Retinal pigment epithelial cell (primary cell): ENCODE measurements around the gene BTG4.

ENCODE experiments used
- DNase-seq: peaks from one replicate; pipeline ENCODE4 v3.0.0-alpha.2; 2010; ENCODE audit warnings: low read depth
- H3K4me3 ChIP-seq: 2 replicates; pipeline ENCODE4 v1.5.1; 2011; ENCODE audit warnings: mild to moderate bottlenecking, low read length, control low read depth, moderate library complexity
- TF ChIP-seq, protein P1 (sequence below): conservative IDR thresholded peaks from 2 replicates; pipeline ENCODE4 v1.5.1; 2011; ENCODE audit warnings: low read depth, low read length, control low read depth, inconsistent platforms

The BTG4 gene

DNA sequence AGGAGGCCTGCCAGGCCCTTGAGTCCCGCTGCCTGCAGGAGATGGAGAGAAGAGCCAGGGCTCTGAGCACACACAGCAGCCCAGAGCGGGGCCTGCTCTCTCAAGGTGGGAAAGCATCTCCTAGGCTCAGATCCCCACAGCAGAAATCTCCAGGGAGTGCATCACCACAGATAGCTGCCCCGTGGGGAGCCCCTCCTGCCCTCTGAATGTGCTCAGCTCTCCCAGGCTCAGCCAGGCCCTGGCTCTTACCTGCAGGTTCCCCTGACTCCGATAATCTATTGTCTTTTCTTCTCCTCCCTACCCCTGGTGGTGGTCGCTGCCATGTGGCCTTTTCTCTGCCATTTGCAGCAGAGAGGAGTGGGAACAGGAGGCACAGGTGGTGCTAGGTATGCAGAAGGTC, 49.9 kb downstream of the BTG4 start:
- no peak overlapping the region for H3K4me3 ChIP-seq
- DNase-seq = no peak
- TF ChIP-seq, protein P1, sequence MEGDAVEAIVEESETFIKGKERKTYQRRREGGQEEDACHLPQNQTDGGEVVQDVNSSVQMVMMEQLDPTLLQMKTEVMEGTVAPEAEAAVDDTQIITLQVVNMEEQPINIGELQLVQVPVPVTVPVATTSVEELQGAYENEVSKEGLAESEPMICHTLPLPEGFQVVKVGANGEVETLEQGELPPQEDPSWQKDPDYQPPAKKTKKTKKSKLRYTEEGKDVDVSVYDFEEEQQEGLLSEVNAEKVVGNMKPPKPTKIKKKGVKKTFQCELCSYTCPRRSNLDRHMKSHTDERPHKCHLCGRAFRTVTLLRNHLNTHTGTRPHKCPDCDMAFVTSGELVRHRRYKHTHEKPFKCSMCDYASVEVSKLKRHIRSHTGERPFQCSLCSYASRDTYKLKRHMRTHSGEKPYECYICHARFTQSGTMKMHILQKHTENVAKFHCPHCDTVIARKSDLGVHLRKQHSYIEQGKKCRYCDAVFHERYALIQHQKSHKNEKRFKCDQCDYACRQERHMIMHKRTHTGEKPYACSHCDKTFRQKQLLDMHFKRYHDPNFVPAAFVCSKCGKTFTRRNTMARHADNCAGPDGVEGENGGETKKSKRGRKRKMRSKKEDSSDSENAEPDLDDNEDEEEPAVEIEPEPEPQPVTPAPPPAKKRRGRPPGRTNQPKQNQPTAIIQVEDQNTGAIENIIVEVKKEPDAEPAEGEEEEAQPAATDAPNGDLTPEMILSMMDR = no peak

DNA sequence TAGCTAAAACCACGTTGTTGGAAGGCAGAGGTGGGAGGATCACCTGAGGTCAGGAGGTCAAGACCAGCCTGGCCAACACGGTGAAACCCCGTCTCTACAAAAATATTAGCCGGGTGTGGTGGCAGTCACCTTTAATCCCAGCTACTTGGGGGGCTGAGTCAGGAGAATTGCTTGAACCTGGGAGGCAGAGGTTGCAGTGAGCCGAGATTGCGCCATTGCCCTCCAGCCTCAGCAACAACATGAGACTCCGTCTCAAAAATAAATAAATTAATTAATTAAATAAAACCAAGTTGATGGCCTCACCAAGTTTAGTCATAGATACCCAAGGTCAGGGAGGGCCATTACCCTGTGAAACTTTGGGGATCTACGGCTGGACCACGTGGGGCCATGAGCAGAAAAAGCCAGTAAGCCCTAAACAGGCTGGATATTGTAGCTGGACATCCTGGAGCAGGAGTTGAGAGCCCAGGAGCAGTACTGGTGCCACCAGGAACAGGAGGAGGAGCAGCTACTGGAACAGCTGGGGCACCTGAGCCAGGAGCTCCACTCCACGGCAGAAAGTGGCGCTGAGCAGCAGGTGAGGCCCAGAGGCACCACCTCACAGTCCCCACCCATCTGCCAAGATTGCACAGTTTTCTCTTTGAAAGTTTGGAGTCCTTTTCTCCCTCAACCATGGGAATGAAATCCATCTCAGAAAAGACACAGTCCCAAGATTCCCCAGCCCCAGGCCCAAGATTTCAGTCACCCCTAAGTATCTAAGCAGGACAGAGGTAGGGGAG, 50.5 kb downstream of the BTG4 start:
- no peak overlapping the region for H3K4me3 ChIP-seq
- no peak for DNase-seq
- TF ChIP-seq, protein P1 = no peak

DNA sequence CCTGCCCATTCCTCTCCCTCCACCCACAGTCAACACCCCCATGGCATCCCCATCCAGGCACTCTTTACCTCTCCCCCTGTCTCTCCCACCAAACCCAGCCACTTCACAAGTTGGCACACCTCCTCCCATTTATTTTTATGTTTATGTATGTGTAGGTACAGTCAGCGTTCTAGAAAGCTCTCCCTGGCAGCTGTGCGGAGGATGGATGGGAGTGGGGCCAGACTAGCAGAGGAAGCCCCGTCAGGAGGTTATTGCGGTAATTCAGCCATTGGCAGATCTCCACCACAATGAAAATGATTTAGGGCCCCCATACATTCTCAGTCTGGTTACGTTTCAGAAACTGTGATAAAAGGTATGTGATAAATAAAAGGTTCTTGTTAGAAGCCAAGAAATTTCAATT, 51.3 kb downstream of the BTG4 start:
- TF ChIP-seq, protein P1 = no peak
- H3K4me3 ChIP-seq = no peak overlapping the region
- DNase-seq = no peak

DNA sequence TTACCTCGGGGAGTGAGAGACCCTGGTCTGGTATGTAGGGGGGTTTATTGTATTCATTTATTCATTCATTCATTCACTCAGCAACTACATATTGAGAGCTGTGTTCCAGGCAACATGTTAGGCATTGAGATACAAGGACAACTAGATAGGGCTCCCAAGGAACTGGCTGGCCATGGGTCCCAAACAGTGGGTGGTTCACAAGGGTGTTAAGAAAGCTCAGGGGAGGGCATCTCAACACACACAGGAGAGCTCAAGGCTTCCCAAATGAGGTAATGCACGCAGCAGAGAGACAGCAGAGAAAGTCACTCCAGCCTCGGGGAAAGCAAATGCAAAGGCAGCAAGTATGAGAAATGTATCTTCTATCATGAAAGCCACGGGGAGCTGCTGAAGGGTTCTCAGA, 51.8 kb downstream of the BTG4 start:
- TF ChIP-seq, protein P1 = no peak
- H3K4me3 ChIP-seq = no peak overlapping the region
- no peak for DNase-seq

DNA sequence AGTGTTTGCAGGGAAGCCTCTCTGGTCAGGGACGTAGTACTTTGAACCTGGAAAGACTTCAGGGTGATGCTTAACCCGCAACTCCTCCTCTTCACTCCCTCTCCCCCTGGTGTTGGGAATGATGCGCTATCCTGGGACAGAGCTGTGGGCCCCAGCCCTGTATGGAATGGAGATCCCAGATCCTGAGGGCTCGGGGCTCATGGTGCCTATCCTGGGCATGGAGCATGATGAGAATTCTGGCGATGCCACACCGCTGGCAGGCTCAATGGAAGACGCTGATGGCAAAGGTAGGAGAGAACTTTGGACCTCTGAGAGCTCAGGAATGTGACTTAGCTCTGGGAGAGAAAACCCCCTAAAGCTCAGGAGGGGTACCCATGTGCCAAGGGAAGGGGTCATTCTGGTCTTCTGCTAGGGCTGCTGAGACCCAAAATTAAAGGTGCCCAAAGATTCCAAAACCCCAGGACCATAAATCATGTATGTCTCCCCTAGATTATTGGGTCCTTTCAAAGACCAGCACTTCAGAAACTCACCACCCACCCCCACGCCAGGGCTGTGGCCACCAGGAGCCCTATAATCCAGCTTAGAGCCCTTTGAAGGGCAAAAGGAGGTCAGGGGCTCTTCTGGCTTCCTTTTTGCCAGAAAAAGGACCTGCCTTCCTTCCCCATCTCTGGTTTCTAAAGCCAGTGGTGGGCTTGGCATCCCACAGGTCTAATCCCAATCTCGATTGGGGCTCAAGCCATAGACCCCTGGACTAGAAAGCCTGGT, 52.5 kb downstream of the BTG4 start:
- DNase-seq = no peak
- no peak overlapping the region for H3K4me3 ChIP-seq
- TF ChIP-seq, protein P1 = no peak

DNA sequence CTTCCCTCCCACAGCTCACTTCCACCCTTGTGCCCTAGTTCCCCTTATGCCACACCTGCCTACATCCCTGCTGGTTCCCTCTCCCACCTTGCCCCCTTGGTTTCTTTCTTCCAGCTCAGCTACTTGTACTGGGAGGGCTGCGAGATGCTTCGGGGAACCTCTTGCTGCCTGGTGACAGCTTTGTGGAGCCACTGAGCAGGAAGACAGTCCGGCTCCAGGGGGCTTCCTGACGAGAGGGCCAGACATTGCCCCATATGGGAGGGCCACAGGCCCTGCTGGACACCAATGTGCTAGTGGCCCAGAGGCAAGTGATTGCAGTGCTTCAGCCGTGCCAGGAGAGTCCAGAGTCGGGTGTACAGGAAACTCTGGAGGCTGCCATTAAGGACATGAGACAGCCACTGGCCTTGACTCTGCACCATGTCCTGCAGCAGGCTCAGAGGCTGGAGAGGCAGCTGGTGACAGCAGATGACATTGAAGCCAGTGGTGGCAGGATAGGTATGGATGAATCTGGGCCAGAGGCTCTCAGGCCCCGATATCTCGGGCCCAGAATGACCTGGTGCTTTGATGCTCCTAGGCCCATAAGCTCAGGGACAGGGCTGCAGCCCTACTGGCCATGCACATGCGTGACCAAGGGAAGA, 54.3 kb downstream of the BTG4 start:
- TF ChIP-seq, protein P1 = no peak
- H3K4me3 ChIP-seq = no peak overlapping the region
- no peak for DNase-seq
